A673 (cell line): ENCODE results near the gene REXO1.

Experiments
- CTCF ChIP-seq: fragments of 300-800, 200-600 bp; sonication (generic); conservative IDR thresholded peaks from 2 replicates; pipeline ENCODE4 v1.5.1; 2017; ENCODE audit warnings: low read depth, mild to moderate bottlenecking, antibody characterized with exemption, low read length, moderate library complexity, mixed read lengths
- EZH2 ChIP-seq: fragments of 200-600 bp; sonication (generic); IDR thresholded peaks from 2 replicates; pipeline ENCODE4 v1.6.1; 2017; ENCODE audit warnings: borderline replicate concordance, low read depth, mild to moderate bottlenecking, mixed read lengths, antibody characterized with exemption, low read length; ENCODE audit not compliant: poor library complexity, severe bottlenecking

GRCh38 chr19:1807030-1807694 is 41.1 kb downstream of the REXO1 start:
- TF ChIP-seq CTCF, result no peak
- no peak for TF ChIP-seq EZH2
